Neutrophil (primary cell): ENCODE data around the gene DDR1.

Experiments used
- H3K27ac ChIP-seq: fragments of 200-600 bp; sonication (generic); 2 replicates; pipeline ENCODE4 v1.5.1; 2016; ENCODE audit warnings: mild to moderate bottlenecking, moderate library complexity
- H3K27me3 ChIP-seq: fragments of 200-600 bp; sonication (generic); 2 replicates; pipeline ENCODE4 v1.6.0; 2016; ENCODE audit warnings: mild to moderate bottlenecking
- H3K36me3 ChIP-seq: fragments of 200-600 bp; sonication (generic); 2 replicates; pipeline ENCODE4 v1.5.1; 2017
- H3K4me1 ChIP-seq, 2 experiments: fragments of 200-600 bp in 1 of 2; sonication (generic) in 1 of 2; 1 replicate in 1 of 2; 2 replicates in 1 of 2; pipeline versions ENCODE4 v1.5.1 to v1.6.1; 2013 to 2016; ENCODE audit warnings: low read depth in 1 of 2, low read length in 1 of 2, mild to moderate bottlenecking in 1 of 2, moderate library complexity in 1 of 2; ENCODE audit not compliant: control insufficient read depth in 1 of 2, insufficient read depth in 1 of 2
- H3K4me3 ChIP-seq, 2 experiments: fragments of 200-600 bp in 1 of 2; sonication (generic) in 1 of 2; 1 replicate in 1 of 2; 2 replicates in 1 of 2; pipeline ENCODE4 v1.5.1; 2013 to 2016; ENCODE audit warnings: low read depth in 1 of 2, low read length in 1 of 2, mild to moderate bottlenecking in 1 of 2, moderate library complexity in 1 of 2
- H3K9me3 ChIP-seq: fragments of 200-600 bp; sonication (generic); 2 replicates; pipeline ENCODE4 v1.5.1; 2016
- CTCF ChIP-seq: fragments of 200-600 bp; sonication (generic); IDR thresholded peaks from 2 replicates; pipeline ENCODE4 v1.5.1; 2016; ENCODE audit warnings: antibody characterized with exemption

Gene DDR1

GRCh38 chr6:30893001-30893591 lies 8.8 kb downstream of the DDR1 start:
- Histone ChIP-seq H3K9me3 (no peaks in the 10 kb centered on the region), H3K4me1 (no peaks in the 10 kb centered on the region), H3K4me3 (no peak overlapping the region), H3K27me3 (peaks cover 69% of the 10 kb centered on the region), H3K36me3 (no peaks in the 10 kb centered on the region), H3K27ac (no peak overlapping the region)
- no peak for TF ChIP-seq CTCF

GRCh38 chr6:30893666-30894065 lies 9.3 kb downstream of the DDR1 start:
- H3K9me3 ChIP-seq = no peaks in the 10 kb centered on the region
- H3K36me3 ChIP-seq = no peaks in the 10 kb centered on the region

DNA sequence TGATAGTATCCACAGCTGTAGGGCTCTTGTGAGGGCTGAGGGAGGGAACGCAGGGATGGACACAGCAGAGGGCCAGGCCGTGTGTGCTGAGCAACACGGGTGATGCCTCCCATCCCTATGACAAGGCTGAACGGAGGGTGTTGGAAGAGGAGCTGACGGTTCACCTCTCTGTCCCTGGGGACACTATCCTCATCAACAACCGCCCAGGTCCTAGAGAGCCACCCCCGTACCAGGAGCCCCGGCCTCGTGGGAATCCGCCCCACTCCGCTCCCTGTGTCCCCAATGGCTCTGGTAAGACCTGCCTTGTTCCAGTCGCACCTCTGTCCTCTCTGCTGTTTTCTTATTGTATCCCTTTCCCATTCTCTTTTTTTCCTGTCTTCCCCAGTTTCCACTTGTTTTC lies 10.1 kb downstream of the DDR1 start:
- no peaks in the 10 kb centered on the region for H3K36me3 ChIP-seq
- no peak overlapping the region for H3K27ac ChIP-seq
- no peak overlapping the region for H3K4me3 ChIP-seq
- TF ChIP-seq CTCF = no peak
- no peaks in the 10 kb centered on the region for H3K4me1 ChIP-seq
- H3K9me3 ChIP-seq = no peaks in the 10 kb centered on the region
- H3K27me3 ChIP-seq = peaks cover 56% of the 10 kb centered on the region

More at GRCh38 chr6:30893666-30894065, 9.3 kb downstream of the DDR1 start:
- no peak for TF ChIP-seq CTCF
- Histone ChIP-seq H3K27me3 (peaks cover 64% of the 10 kb centered on the region), H3K4me1 (no peaks in the 10 kb centered on the region), H3K27ac (no peak overlapping the region), H3K4me3 (no peak overlapping the region)

- Histone ChIP-seq H3K27me3 (peaks cover 51% of the 10 kb centered on the region), H3K4me3 (no peak overlapping the region), H3K36me3 (no peaks in the 10 kb centered on the region), H3K27ac (no peak overlapping the region), H3K9me3 (no peaks in the 10 kb centered on the region), H3K4me1 (no peaks in the 10 kb centered on the region)
- TF ChIP-seq CTCF = no peak
These were observed 10.6 kb downstream of the DDR1 start for GRCh38 chr6:30894935-30895334.

- no peaks in the 10 kb centered on the region for H3K36me3 ChIP-seq
- no peaks in the 10 kb centered on the region for H3K4me1 ChIP-seq
- no peak overlapping the region for H3K4me3 ChIP-seq
- no peak for TF ChIP-seq CTCF
- H3K27ac ChIP-seq = no peak overlapping the region
- H3K27me3 ChIP-seq = peaks cover 48% of the 10 kb centered on the region
- H3K9me3 ChIP-seq = no peaks in the 10 kb centered on the region
These were observed 11.0 kb downstream of the DDR1 start for GRCh38 chr6:30895343-30895742.

DNA sequence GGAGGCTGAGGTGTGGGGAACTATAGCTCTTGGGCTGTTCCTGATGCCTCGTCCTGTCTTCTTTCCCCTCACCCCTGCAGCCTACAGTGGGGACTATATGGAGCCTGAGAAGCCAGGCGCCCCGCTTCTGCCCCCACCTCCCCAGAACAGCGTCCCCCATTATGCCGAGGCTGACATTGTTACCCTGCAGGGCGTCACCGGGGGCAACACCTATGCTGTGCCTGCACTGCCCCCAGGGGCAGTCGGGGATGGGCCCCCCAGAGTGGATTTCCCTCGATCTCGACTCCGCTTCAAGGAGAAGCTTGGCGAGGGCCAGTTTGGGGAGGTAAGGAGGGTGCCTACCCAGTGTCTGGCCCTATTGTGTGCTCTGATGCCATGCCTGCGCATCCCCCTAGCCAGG lies 12.2 kb downstream of the DDR1 start:
- Histone ChIP-seq H3K36me3 (no peaks in the 10 kb centered on the region), H3K27me3 (peaks cover 38% of the 10 kb centered on the region), H3K4me1 (no peaks in the 10 kb centered on the region), H3K4me3 (no peak overlapping the region), H3K27ac (no peak overlapping the region), H3K9me3 (no peaks in the 10 kb centered on the region)
- no peak for TF ChIP-seq CTCF
